Glutamatergic neuron (in vitro differentiated cells): ENCODE measurements around the gene NT5C2. TPM values are rescaled to one million over a fixed set of nuclear protein-coding genes. Genes with fewer than 3 reads are reported as not detected.

ENCODE experiments used
- DNase-seq: peaks from one replicate; pipeline ENCODE4 v3.0.0; 2022
- H3K27ac Mint-ChIP-seq: one replicate; pipeline ENCODE4 v1.8.0; 2020; ENCODE audit warnings: mild to moderate bottlenecking, mixed read lengths, inconsistent platforms; ENCODE audit not compliant: unreplicated experiment
- H3K27me3 Mint-ChIP-seq: one replicate; pipeline ENCODE4 v1.8.0; 2020; ENCODE audit warnings: mild to moderate bottlenecking, moderate library complexity, mixed read lengths, inconsistent platforms; ENCODE audit not compliant: unreplicated experiment
- H3K36me3 Mint-ChIP-seq: one replicate; pipeline ENCODE4 v1.8.0; 2020; ENCODE audit warnings: mild to moderate bottlenecking, mixed read lengths, inconsistent platforms; ENCODE audit not compliant: unreplicated experiment
- H3K4me1 Mint-ChIP-seq: one replicate; pipeline ENCODE4 v1.8.0; 2020; ENCODE audit warnings: mild to moderate bottlenecking, low read depth, mixed read lengths, inconsistent platforms; ENCODE audit not compliant: unreplicated experiment
- H3K4me3 Mint-ChIP-seq: one replicate; pipeline ENCODE4 v1.8.0; 2020; ENCODE audit warnings: mild to moderate bottlenecking, mixed read lengths, inconsistent platforms; ENCODE audit not compliant: unreplicated experiment
- H3K9me3 Mint-ChIP-seq: one replicate; pipeline ENCODE4 v1.8.0; 2020; ENCODE audit warnings: mild to moderate bottlenecking, moderate library complexity, mixed read lengths, inconsistent platforms; ENCODE audit not compliant: unreplicated experiment
- total RNA-seq: library from RNA; stranded (reverse); fragmentation: NEBNext Ultra II Directional; extraction: Animal tissue kit (Norgen Biotek cat#: 25700); gene quantifications from one replicate; pipeline ENCODE4 v1.2.1, GENCODE V29; 2021; ENCODE audit not compliant: unreplicated experiment
- TF ChIP-seq, protein P1 (sequence below): fragments of 200-600 bp; sonication (generic); IDR thresholded peaks from one replicate; pipeline ENCODE4 v1.5.0; 2021; ENCODE audit not compliant: partially characterized antibody, unreplicated experiment

NT5C2 gene
- total RNA-seq, 1 donor from 2014 or later: 68.5 TPM

GRCh38 chr10:103086261-103086660, 106.8 kb downstream of the NT5C2 start:
- no peak overlapping the region for H3K27ac Mint-ChIP-seq

GRCh38 chr10:103083977-103084320, 109.1 kb downstream of the NT5C2 start:
- Mint-ChIP-seq H3K4me3 (no peak overlapping the region), H3K27ac (no peak overlapping the region), H3K4me1 (no peaks in the 10 kb centered on the region), H3K36me3 (no peaks in the 10 kb centered on the region), H3K27me3 (peaks cover 3% of the 10 kb centered on the region), H3K9me3 (no peaks in the 10 kb centered on the region)
- DNase-seq: no peak
- TF ChIP-seq, protein P1, sequence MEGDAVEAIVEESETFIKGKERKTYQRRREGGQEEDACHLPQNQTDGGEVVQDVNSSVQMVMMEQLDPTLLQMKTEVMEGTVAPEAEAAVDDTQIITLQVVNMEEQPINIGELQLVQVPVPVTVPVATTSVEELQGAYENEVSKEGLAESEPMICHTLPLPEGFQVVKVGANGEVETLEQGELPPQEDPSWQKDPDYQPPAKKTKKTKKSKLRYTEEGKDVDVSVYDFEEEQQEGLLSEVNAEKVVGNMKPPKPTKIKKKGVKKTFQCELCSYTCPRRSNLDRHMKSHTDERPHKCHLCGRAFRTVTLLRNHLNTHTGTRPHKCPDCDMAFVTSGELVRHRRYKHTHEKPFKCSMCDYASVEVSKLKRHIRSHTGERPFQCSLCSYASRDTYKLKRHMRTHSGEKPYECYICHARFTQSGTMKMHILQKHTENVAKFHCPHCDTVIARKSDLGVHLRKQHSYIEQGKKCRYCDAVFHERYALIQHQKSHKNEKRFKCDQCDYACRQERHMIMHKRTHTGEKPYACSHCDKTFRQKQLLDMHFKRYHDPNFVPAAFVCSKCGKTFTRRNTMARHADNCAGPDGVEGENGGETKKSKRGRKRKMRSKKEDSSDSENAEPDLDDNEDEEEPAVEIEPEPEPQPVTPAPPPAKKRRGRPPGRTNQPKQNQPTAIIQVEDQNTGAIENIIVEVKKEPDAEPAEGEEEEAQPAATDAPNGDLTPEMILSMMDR: no peak

More at GRCh38 chr10:103086261-103086660, 106.8 kb downstream of the NT5C2 start:
- Mint-ChIP-seq H3K9me3 (no peaks in the 10 kb centered on the region), H3K4me3 (no peak overlapping the region), H3K4me1 (no peaks in the 10 kb centered on the region), H3K27me3 (peaks cover 3% of the 10 kb centered on the region), H3K36me3 (no peaks in the 10 kb centered on the region)
- TF ChIP-seq, protein P1: no peak
- DNase-seq: no peak

- no peak overlapping the region for H3K4me3 Mint-ChIP-seq
- H3K9me3 Mint-ChIP-seq: peaks cover 2% of the 10 kb centered on the region
- TF ChIP-seq, protein P1: no peak
- H3K27me3 Mint-ChIP-seq: peaks cover 3% of the 10 kb centered on the region
- H3K36me3 Mint-ChIP-seq: no peaks in the 10 kb centered on the region
- no peak for DNase-seq
- H3K27ac Mint-ChIP-seq: no peak overlapping the region
- H3K4me1 Mint-ChIP-seq: no peaks in the 10 kb centered on the region
Measured at GRCh38 chr10:103083266-103083976, 109.7 kb downstream of the NT5C2 start.

DNA sequence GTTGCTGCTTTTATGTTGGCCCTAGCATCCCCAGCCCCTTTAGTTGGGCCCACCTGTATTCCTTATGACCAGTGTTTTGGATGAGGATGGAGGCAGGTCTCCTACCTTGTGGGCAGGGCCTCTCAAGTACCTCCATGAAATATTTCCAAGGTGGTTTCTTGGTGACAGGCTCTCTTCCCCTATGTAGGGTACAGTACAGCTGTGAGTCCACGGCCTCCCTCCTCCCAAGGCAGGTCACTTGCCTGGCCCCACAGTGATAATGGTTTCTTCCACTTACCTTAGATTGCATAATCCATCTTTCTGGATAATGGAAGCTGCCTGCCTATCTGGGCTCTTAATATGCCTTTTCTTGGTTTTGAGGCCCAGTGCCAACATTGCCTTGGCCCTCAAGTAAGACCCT, 110.4 kb downstream of the NT5C2 start:
- Mint-ChIP-seq H3K27ac (no peak overlapping the region), H3K4me3 (no peak overlapping the region), H3K27me3 (peaks cover 3% of the 10 kb centered on the region), H3K4me1 (no peaks in the 10 kb centered on the region), H3K36me3 (no peaks in the 10 kb centered on the region), H3K9me3 (peaks cover 2% of the 10 kb centered on the region)
- TF ChIP-seq, protein P1: no peak
- DNase-seq: no peak

GRCh38 chr10:103080891-103081581, 112.0 kb downstream of the NT5C2 start:
- no peak overlapping the region for H3K27ac Mint-ChIP-seq
- no peak overlapping the region for H3K4me3 Mint-ChIP-seq
- H3K4me1 Mint-ChIP-seq: no peaks in the 10 kb centered on the region
- DNase-seq: no peak
- H3K9me3 Mint-ChIP-seq: peaks cover 2% of the 10 kb centered on the region
- H3K36me3 Mint-ChIP-seq: no peaks in the 10 kb centered on the region
- TF ChIP-seq, protein P1: no peak
- H3K27me3 Mint-ChIP-seq: peaks cover 3% of the 10 kb centered on the region
